GM20431 (cell line): ENCODE results near the gene MESD.

Experiments used
- in situ Hi-C: fragments of 300-500 bp; cut with MseI, MboI; formaldehyde crosslinking; loops from one replicate; pipeline ENCODE4 v1.15.0; 2020; ENCODE audit warnings: low sequenced_read_pairs; ENCODE audit not compliant: unreplicated experiment

Gene MESD

GRCh38 chr15:80946576-80946975 lies 43.0 kb downstream of the MESD start:
- in situ Hi-C loops: no loop called here

DNA sequence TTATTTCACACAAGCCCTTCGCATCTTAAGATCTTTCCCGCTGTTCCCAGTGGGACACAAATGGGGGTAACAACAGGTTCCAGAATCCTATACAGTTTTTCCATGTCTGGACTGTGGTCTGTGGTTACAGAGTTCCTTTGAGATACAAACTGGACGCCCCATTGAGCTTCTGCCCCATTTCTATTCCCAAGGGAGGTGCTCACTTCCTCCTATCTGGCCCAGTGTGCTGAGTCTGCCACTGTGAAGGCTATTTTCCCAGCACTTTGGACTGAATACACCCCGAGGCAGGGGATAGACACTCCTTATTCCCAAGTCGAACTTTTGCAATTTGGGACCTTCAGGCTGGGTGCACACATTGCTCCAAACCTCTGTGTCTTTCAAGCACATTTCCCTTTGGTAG lies 44.0 kb downstream of the MESD start:
- in situ Hi-C loops: no loop called here

DNA sequence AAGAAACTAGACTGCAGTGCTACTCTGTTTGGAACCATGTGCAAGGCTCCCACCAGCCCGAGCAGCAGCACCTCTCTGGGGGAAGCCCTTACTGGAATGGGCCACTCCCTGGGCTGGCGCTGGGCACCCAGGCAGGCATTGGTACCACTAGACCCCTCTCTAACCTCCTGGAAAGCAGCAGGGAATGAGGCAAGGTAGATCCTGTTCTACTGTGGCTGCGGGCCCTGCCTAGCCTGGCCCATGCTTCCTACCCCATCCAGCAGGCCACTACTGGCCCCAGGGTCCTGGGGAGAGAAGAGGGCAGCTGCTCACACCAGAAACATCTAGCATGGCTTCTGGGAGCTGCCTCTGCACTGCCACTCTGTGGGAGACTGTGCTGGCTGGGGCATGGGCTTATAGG lies 44.8 kb downstream of the MESD start:
- in situ Hi-C loops: no loop called here

DNA sequence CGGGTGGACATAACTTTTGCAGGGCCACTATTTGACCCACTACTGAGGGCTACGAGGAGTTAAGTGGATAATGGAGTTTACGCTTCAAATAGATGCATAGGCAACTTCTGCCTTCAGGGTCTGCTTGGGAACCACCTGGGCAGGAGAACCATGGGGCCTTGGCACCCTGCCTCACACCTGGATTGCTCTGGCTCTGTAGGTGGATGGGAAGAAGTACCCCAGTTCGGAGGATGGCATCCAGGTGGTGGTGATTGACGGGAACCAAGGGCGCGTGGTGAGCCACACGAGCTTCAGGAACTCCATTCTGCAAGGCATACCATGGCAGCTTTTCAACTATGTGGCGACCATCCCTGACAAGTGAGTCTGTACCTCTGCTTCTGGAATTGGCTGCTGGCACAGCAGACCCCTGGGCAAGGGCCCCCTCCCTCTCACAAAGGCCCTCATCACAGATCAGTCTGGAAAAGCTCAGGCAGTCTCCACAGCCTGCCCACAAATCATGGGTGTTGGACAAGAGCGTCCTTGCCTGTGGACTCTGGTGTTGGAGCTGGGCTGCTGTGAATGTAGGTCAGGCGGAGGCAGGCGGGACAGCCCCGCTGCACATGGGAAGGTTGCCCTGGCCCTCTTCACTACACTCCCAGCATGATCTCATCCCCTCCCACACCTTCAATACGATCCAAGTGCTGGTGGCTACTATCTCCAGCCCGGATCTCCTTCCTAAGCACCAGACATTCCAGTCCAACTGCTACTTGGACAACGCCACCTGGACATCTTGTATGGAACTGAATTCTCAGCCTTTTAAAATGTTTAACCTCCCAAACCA lies 46.7 kb downstream of the MESD start:
- in situ Hi-C loops: no loop called here

- in situ Hi-C loops: no loop called here
Observed at GRCh38 chr15:80942266-80942665, 47.4 kb downstream of the MESD start.

DNA sequence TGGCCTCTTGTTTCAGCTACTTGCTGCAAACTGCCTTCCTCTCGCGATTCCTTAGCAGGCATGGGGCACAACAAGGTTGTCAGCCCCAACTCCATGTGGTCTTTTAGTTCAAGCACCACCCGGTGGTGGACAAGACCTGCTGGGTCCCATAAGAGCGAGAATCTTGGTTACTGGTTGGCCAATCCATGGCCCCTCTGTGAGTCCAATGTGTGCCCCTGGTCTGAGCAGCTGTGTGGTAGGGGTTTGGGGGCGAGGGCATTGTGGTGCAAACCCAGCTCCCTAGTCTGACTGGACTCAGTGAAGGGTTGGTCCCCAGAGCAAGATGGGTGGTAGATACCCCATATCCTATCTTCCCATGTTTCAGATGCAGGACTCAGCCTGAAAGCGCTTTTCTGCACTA lies 48.8 kb downstream of the MESD start:
- in situ Hi-C loops: no loop called here

GRCh38 chr15:80940331-80940730 lies 49.3 kb downstream of the MESD start:
- in situ Hi-C loops: no loop called here

DNA sequence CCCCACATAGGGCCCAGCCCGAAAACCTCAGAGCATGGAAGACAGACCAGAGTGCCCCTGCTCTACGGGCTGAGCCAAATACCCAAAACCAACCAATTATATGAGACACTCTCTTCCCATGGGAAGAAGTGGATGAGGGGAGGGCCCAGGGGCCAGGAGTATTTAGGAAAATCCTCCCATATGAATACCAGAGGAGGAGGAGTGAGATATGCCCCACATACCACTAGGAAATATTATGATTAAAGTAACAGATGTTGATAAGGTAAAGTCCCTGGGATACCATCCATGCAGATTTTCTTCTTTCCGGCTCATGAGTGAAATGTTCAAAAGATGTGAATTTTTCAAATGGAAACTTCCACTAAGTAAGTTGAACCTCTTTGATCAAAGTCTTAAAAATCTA lies 50.4 kb downstream of the MESD start:
- in situ Hi-C loops: no loop called here

GRCh38 chr15:80937718-80938117 lies 51.9 kb downstream of the MESD start:
- in situ Hi-C loops: no loop called here

GRCh38 chr15:80936288-80937078 lies 53.1 kb downstream of the MESD start:
- in situ Hi-C loops: no loop called here

GRCh38 chr15:80934761-80935221 lies 54.8 kb downstream of the MESD start:
- in situ Hi-C loops: no loop called here

GRCh38 chr15:80932989-80933388 lies 56.6 kb downstream of the MESD start:
- in situ Hi-C loops: no loop called here

GRCh38 chr15:80932513-80932815 lies 57.2 kb downstream of the MESD start:
- in situ Hi-C loops: no loop called here

- in situ Hi-C loops: no loop called here
Observed at GRCh38 chr15:80931721-80932512, 57.7 kb downstream of the MESD start.

- in situ Hi-C loops: no loop called here
Observed at GRCh38 chr15:80931191-80931590, 58.4 kb downstream of the MESD start.

- in situ Hi-C loops: no loop called here
Observed at GRCh38 chr15:80929689-80930088, 59.9 kb downstream of the MESD start.

- in situ Hi-C loops: no loop called here
Observed at GRCh38 chr15:80929225-80929624, 60.4 kb downstream of the MESD start.

GRCh38 chr15:80926126-80926525 lies 63.5 kb downstream of the MESD start:
- in situ Hi-C loops: no loop called here

- in situ Hi-C loops: no loop called here
Observed at GRCh38 chr15:80925597-80926059, 64.0 kb downstream of the MESD start.

DNA sequence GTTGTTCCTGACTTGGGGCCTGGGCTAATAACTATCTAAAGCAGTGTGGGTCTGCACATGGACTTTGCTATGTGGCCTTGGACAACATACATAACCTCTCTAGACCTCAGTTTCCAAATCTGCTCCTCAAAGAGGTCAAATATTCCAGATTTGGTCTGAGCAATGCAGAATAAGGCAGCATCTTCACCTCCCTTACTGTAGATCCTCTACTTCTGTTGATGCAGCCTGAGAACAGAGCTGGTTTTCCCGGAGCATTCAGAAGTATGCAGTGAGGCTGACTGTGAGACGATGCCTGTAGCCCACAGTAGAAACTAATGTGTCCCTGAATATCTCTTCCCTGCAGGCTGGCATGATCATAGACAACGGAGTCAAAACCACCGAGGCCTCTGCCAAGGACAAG lies 65.3 kb downstream of the MESD start:
- in situ Hi-C loops: no loop called here

DNA sequence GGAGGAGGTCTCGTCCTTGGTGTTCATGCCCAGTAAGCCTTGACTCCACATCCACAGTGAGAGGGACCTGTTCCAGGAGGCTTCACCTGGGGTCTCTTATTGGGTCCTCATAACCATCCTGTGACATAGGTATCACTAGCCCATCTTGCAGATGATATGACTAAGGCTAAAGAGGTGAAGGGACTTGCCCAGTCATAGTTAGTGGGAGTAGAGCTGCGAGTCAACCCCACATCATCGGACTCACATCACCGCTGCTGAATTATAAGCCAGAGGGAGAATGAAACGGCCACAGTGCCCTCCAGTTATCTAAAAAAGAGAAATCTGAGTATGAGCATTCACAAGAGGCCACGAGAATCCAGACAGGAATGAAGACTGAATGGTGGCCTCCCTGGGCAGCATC lies 66.0 kb downstream of the MESD start:
- in situ Hi-C loops: no loop called here
